Measurements from ENCODE around the gene PANK2. TPM values are rescaled to one million over a fixed set of nuclear protein-coding genes. Genes with fewer than 3 reads are reported as not detected.

The PANK2 gene
- total and polyA plus RNA-seq, 2 of the 8 experiments (the other 6 are each of a cell fraction or from before 2014, with no cell fraction given), result 17.1 to 57.5 TPM

DNA sequence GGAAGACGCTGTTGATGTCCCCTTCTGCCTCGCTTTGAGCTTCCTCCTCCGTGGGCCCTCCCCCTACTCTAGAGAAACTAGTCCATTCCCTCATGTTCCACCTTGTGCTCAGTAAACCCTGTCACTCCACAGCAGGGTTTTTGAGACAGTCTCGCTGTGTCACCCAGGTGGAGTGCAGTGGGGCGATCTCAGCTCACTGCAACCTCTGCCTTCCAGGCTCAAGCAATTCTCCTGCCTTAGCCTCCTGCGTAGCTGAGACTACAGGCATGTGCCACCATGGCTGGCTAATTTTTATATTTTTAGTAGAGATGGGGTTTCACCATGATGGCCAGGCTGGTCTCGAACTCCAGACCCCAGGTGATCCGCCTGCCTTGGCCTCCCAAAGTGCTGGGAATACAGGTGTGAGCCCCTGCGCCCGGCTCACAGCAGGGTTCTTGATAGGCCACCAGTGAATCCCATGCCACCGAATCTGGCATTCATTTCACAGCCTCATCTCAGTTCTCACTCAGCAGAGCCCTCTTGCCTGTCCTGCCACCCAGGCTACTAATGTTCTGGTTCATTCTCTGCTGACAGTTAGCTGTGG lies 36.0 kb downstream of the PANK2 start:
- Histone ChIP-seq H3K36me3 (ENCODE audit: control insufficient read depth in 2 of 4, insufficient read depth in 4 of 4, low read length in 3 of 4) (peaks cover 10 to 44% (median 18%) of the 10 kb centered on the region in 4 experiments; a peak in 7 of 8 replicates), H3K23ac (ENCODE audit: insufficient read length) (no peak overlapping the region), H2BK15ac (ENCODE audit: low read length) (no peak overlapping the region), H3K79me2 (ENCODE audit: control insufficient read depth in 1 of 2, insufficient read depth in 2 of 2, low read length in 2 of 2) (peaks cover 0 to 20% of the 10 kb centered on the region in 2 experiments; a peak in 1 of 4 replicates), H3K27ac (ENCODE audit: low read depth, low read length) (no peak overlapping the region), H3K27me3 (replicated peaks in 1 of 4; ENCODE audit: control insufficient read depth in 3 of 4, extremely low read depth in 1 of 4, insufficient read depth in 3 of 4, low read length in 3 of 4) (no peaks in the 10 kb centered on the region), H4K8ac (ENCODE audit: extremely low read depth, insufficient read depth, low read length) (no peak overlapping the region), H3K4me1 (replicated peaks in 1 of 4; ENCODE audit: control insufficient read depth in 3 of 4, insufficient read depth in 4 of 4, low read length in 3 of 4) (peaks cover 0 to 19% (median 2%) of the 10 kb centered on the region in 4 experiments; a peak in 3 of 7 replicates), H2BK12ac (ENCODE audit: low read depth, low read length) (no peak overlapping the region), H3K18ac (ENCODE audit: extremely low read depth, low read length) (no peak overlapping the region), H4K91ac (replicated peaks; ENCODE audit: insufficient read length, low read length) (no peak overlapping the region), H2AK5ac (ENCODE audit: low read depth, low read length) (no peak overlapping the region), H3K14ac (ENCODE audit: insufficient read length) (no peak overlapping the region), H4K5ac (ENCODE audit: insufficient read length, low read depth, low read length) (no peak overlapping the region), H4K20me1 (replicated peaks in 1 of 2; ENCODE audit: control insufficient read depth in 1 of 2, insufficient read depth in 2 of 2, low read length in 2 of 2) (peaks cover 34 to 39% of the 10 kb centered on the region in 2 experiments), H3K4ac (replicated peaks; ENCODE audit: insufficient read length, low read depth, low read length) (no peak overlapping the region), H3K4me2 (ENCODE audit: insufficient read depth in 1 of 2, low read depth in 2 of 2, low read length in 2 of 2) (no peak overlapping the region), H2BK20ac (ENCODE audit: low read length) (no peak overlapping the region), H3K23me2 (ENCODE audit: low read depth, low read length) (no peaks in the 10 kb centered on the region), H2BK120ac (replicated peaks; ENCODE audit: low read depth, low read length) (no peak overlapping the region), H3K79me1 (ENCODE audit: low read depth, low read length) (peaks cover 8% of the 10 kb centered on the region), H2BK5ac (ENCODE audit: low read depth, low read length) (no peak overlapping the region), H3K9ac (replicated peaks in 1 of 4; ENCODE audit: extremely low read depth in 1 of 4, low read depth in 3 of 4, low read length in 3 of 4) (no peak overlapping the region), H3K4me3 (ENCODE audit: extremely low read depth in 1 of 4, insufficient read depth in 2 of 4, low read depth in 3 of 4, low read length in 4 of 4) (no peak overlapping the region), H2AFZ (ENCODE audit: low read length) (no peak overlapping the region), H3K9me3 (ENCODE audit: insufficient read depth in 2 of 2, low read depth in 1 of 2, low read length in 1 of 2) (no peaks in the 10 kb centered on the region), H3K56ac (replicated peaks; ENCODE audit: insufficient read length, low read depth, low read length) (no peak overlapping the region)
- DNase-seq (ENCODE audit: low read depth in 1 of 2, low spot score in 2 of 2) (no peak), FAIRE-seq (no peak)
- TF ChIP-seq CHD2 (IDR thresholded peaks at IDR 0.05; ENCODE audit: low read length), result no peak
- no peak for TF ChIP-seq SIX5 (IDR thresholded peaks at IDR 0.05; ENCODE audit: low read depth, low read length)
- ChIA-PET POLR2A (ENCODE audit: partially characterized antibody) (interaction anchor here (0.7 to 7.1 kb wide), 11 partner anchors 8 to 147 kb away, joined by 3 to 57 read pairs (median 7); no protein-coding TSS in a partner anchor), CTCF (ENCODE audit: partially characterized antibody) (interaction anchor here (0.6 to 4.2 kb wide), 8 partner anchors 15 to 168 kb away, joined by 3 to 33 read pairs (median 4); no protein-coding TSS in a partner anchor)
- 91% methylated on average over 11 of the region's 11 CpGs; no CpG with 5 or more reads in 1 of the 2 experiments for WGBS, 2 experiments (ENCODE audit: extremely low coverage in 1 of 2, insufficient coverage in 1 of 2, insufficient read length in 1 of 2, insufficient replicate concordance in 2 of 2, low coverage in 1 of 2, low lambda C conversion rate in 2 of 2, missing lambda C conversion rate in 1 of 2)
